PC-3 (cell line): Measurements from ENCODE around the gene PREX1. TPM values are rescaled to one million over a fixed set of nuclear protein-coding genes. Genes with fewer than 3 reads are reported as not detected.

Source experiments
- ATAC-seq: fragments of 200-7000 bp; cut with Tn5 transposase; 2 replicates; pipeline ENCODE4 v1.9.1; 2020; ENCODE audit warnings: mild to moderate bottlenecking, moderate library complexity
- BruUV-seq: library from RNA; stranded (reverse); fragments of 400-500 nt; replicated peaks from 2 replicates; lab custom pipeline; 2021; lab: Mats Ljungman, UMichigan
- CTCF ChIA-PET: fragments of 300-600 bp; sonication (Branson Sonifier 250); formaldehyde crosslinking; loops from one replicate; lab custom pipeline; 2022; ENCODE audit warnings: antibody characterized with exemption; lab: Charles Lee
- POLR2A ChIA-PET: fragments of 300-600 bp; sonication (Branson Sonifier 250); formaldehyde crosslinking; loops from one replicate; lab custom pipeline; 2022; ENCODE audit warnings: antibody characterized with exemption; ENCODE audit not compliant: unreplicated experiment; lab: Charles Lee
- DNase-seq: peaks from one replicate; pipeline ENCODE4 v3.0.0-alpha.2; 2015
- H2AFZ ChIP-seq: fragments of 300-600 bp; sonication (generic); 2 replicates; pipeline ENCODE4 v1.6.0; 2016; ENCODE audit warnings: antibody characterized with exemption, low read length
- H3F3A ChIP-seq: fragments of 300-600 bp; sonication (generic); one replicate; pipeline ENCODE4 v1.6.0; 2017; ENCODE audit warnings: antibody characterized with exemption, low read length, control low read depth, mild to moderate bottlenecking; ENCODE audit not compliant: unreplicated experiment
- H3K27ac ChIP-seq: fragments of 300-600 bp; sonication (generic); 2 replicates; pipeline ENCODE4 v1.5.1; 2016; ENCODE audit warnings: mild to moderate bottlenecking, low read length
- H3K27me3 ChIP-seq: fragments of 300-600 bp; sonication (generic); 2 replicates; pipeline ENCODE4 v1.6.1; 2016; ENCODE audit warnings: low read length, mixed read lengths
- H3K36me3 ChIP-seq: fragments of 300-600 bp; sonication (generic); 2 replicates; pipeline ENCODE4 v1.6.1; 2016; ENCODE audit warnings: low read depth, mixed run types, low read length, mixed read lengths
- H3K4me1 ChIP-seq: fragments of 300-600 bp; sonication (generic); 2 replicates; pipeline ENCODE4 v1.5.1; 2016; ENCODE audit warnings: low read length; ENCODE audit not compliant: insufficient read depth
- H3K4me2 ChIP-seq: fragments of 300-600 bp; sonication (generic); 2 replicates; pipeline ENCODE4 v1.6.0; 2016; ENCODE audit warnings: low read length
- H3K4me3 ChIP-seq: fragments of 300-600 bp; sonication (generic); 2 replicates; pipeline ENCODE4 v1.5.1; 2016; ENCODE audit warnings: mild to moderate bottlenecking, low read length, mixed read lengths
- H3K79me2 ChIP-seq: fragments of 300-600 bp; sonication (generic); 2 replicates; pipeline ENCODE4 v1.6.1; 2017; ENCODE audit warnings: low read length, mixed read lengths
- H3K9ac ChIP-seq: fragments of 300-600 bp; sonication (generic); 2 replicates; pipeline ENCODE4 v1.6.0; 2016; ENCODE audit warnings: mild to moderate bottlenecking, low read length
- H3K9me2 ChIP-seq: fragments of 300-600 bp; sonication (generic); replicated peaks from 2 replicates; pipeline ENCODE4 v1.6.1; 2016; ENCODE audit warnings: mixed run types, low read length, mixed read lengths
- H3K9me3 ChIP-seq: fragments of 300-600 bp; sonication (generic); 2 replicates; pipeline ENCODE4 v1.6.1; 2016; ENCODE audit warnings: low read length, mixed read lengths
- H4K20me1 ChIP-seq: fragments of 300-600 bp; sonication (generic); 2 replicates; pipeline ENCODE4 v1.6.1; 2016; ENCODE audit warnings: low read length, mixed read lengths
- CTCF ChIP-seq: fragments of 300-600 bp; sonication (generic); conservative IDR thresholded peaks from 2 replicates; pipeline ENCODE4 v1.5.1; 2017; ENCODE audit warnings: antibody characterized with exemption, low read depth, mild to moderate bottlenecking, low read length
- EZH2 ChIP-seq: fragments of 300-600 bp; sonication (generic); IDR thresholded peaks from one replicate; pipeline ENCODE4 v1.6.1; 2017; ENCODE audit warnings: antibody characterized with exemption, mild to moderate bottlenecking, low read length; ENCODE audit not compliant: unreplicated experiment
- EZH2phosphoT487 ChIP-seq: fragments of 300-600 bp; sonication (generic); IDR thresholded peaks from 2 replicates; pipeline ENCODE4 v1.6.1; 2018; ENCODE audit warnings: mild to moderate bottlenecking, antibody characterized with exemption, low read length, borderline replicate concordance
- intact Hi-C: fragments of 100-400 bp; cut with micrococcal nuclease; formaldehyde crosslinking; loops from 2 replicates; pipeline ENCODE4 v1.9.0; 2023
- total RNA-seq: library from RNA; depleted of rRNA; stranded (reverse); fragments of >200 nt; gene quantifications from 2 replicates; pipeline ENCODE4 v1.2.3, GENCODE V29; 2014

The PREX1 gene
- total RNA-seq, 1 experiment from 2014 or later = 22.1 TPM

- H3K4me1 ChIP-seq = no peaks in the 10 kb centered on the region
- no peak overlapping the region for H3K4me3 ChIP-seq
- H3K27ac ChIP-seq = no peak overlapping the region
- ChIA-PET POLR2A (no interaction called here), CTCF (no interaction called here)
- H2AFZ ChIP-seq = no peak overlapping the region
- no peak overlapping the region for H3K4me2 ChIP-seq
- no peak overlapping the region for H3K9ac ChIP-seq
- intact Hi-C loops = no loop called here
- no peak for ATAC-seq
- no peaks in the 10 kb centered on the region for H3K36me3 ChIP-seq
- no TSS peak for BruUV-seq
- H3K9me3 ChIP-seq = no peaks in the 10 kb centered on the region
- H3K27me3 ChIP-seq = no peaks in the 10 kb centered on the region
- no peaks in the 10 kb centered on the region for H3K9me2 ChIP-seq
- no peaks in the 10 kb centered on the region for H4K20me1 ChIP-seq
- no peak for DNase-seq
- no peak for TF ChIP-seq CTCF
- TF ChIP-seq EZH2phosphoT487 = no peak
- no peak for TF ChIP-seq EZH2
- no peaks in the 10 kb centered on the region for H3F3A ChIP-seq
- H3K79me2 ChIP-seq = no peaks in the 10 kb centered on the region
These were observed 48.4 kb downstream of the PREX1 start for GRCh38 chr20:48779435-48779834.

GRCh38 chr20:48777821-48778220 is 50.0 kb downstream of the PREX1 start:
- no peak for DNase-seq
- no peaks in the 10 kb centered on the region for H3K9me2 ChIP-seq
- no peaks in the 10 kb centered on the region for H3K79me2 ChIP-seq
- H3K4me2 ChIP-seq = no peak overlapping the region
- TF ChIP-seq EZH2phosphoT487 = no peak
- TF ChIP-seq CTCF = no peak
- no peak for TF ChIP-seq EZH2
- intact Hi-C loops = no loop called here
- no peaks in the 10 kb centered on the region for H3K36me3 ChIP-seq
- POLR2A ChIA-PET = no interaction called here
- no peak overlapping the region for H3K9ac ChIP-seq
- H3K4me3 ChIP-seq = no peak overlapping the region
- H3K9me3 ChIP-seq = no peaks in the 10 kb centered on the region
- no peaks in the 10 kb centered on the region for H3K27me3 ChIP-seq
- no TSS peak for BruUV-seq
- no peaks in the 10 kb centered on the region for H3K4me1 ChIP-seq
- H3F3A ChIP-seq = no peaks in the 10 kb centered on the region
- no peaks in the 10 kb centered on the region for H4K20me1 ChIP-seq
- H2AFZ ChIP-seq = no peak overlapping the region
- no peak overlapping the region for H3K27ac ChIP-seq
- CTCF ChIA-PET = no interaction called here
- no peak for ATAC-seq

GRCh38 chr20:48777005-48777404 is 50.8 kb downstream of the PREX1 start:
- no peak overlapping the region for H3K9ac ChIP-seq
- no peaks in the 10 kb centered on the region for H3K27me3 ChIP-seq
- H2AFZ ChIP-seq = no peak overlapping the region
- CTCF ChIA-PET = no interaction called here
- ATAC-seq = no peak
- no peaks in the 10 kb centered on the region for H4K20me1 ChIP-seq
- H3K36me3 ChIP-seq = no peaks in the 10 kb centered on the region
- no peaks in the 10 kb centered on the region for H3K9me2 ChIP-seq
- no TSS peak for BruUV-seq
- H3K4me1 ChIP-seq = no peaks in the 10 kb centered on the region
- no peak overlapping the region for H3K4me2 ChIP-seq
- TF ChIP-seq EZH2phosphoT487 (no peak), EZH2 (no peak), CTCF (no peak)
- H3K9me3 ChIP-seq = no peaks in the 10 kb centered on the region
- H3K79me2 ChIP-seq = no peaks in the 10 kb centered on the region
- DNase-seq = no peak
- no peaks in the 10 kb centered on the region for H3F3A ChIP-seq
- no peak overlapping the region for H3K27ac ChIP-seq
- H3K4me3 ChIP-seq = no peak overlapping the region
- intact Hi-C loops = no loop called here
- POLR2A ChIA-PET = no interaction called here
